Mucosa of rectum (tissue), 2 donors: ENCODE data around the gene FRMPD2.

Source experiments
- H3K27ac ChIP-seq, 2 donors: one replicate each; pipeline ENCODE4 v1.7.0; 2013; ENCODE audit warnings: inconsistent platforms in 2 of 2, low read depth in 2 of 2, low read length in 2 of 2
- H3K27me3 ChIP-seq, 2 donors: one replicate each; pipeline ENCODE4 v1.7.0; 2013; ENCODE audit warnings: low read length in 2 of 2; ENCODE audit not compliant: control insufficient read depth in 2 of 2, insufficient read depth in 2 of 2
- H3K36me3 ChIP-seq, 2 donors: one replicate each; pipeline ENCODE4 v1.7.0; 2013; ENCODE audit warnings: low read length in 2 of 2; ENCODE audit not compliant: control insufficient read depth in 2 of 2, insufficient read depth in 2 of 2
- H3K4me1 ChIP-seq, 2 donors: one replicate each; pipeline ENCODE4 v1.7.0; 2013; ENCODE audit warnings: low read length in 2 of 2, mild to moderate bottlenecking in 1 of 2; ENCODE audit not compliant: control insufficient read depth in 2 of 2, insufficient read depth in 2 of 2
- H3K4me3 ChIP-seq, 2 donors: one replicate each; pipeline ENCODE4 v1.7.0; 2013; ENCODE audit warnings: low read length in 2 of 2
- H3K9ac ChIP-seq, 2 donors: one replicate each; pipeline ENCODE4 v1.7.0; 2013; ENCODE audit warnings: low read length in 2 of 2, low read depth in 1 of 2, mild to moderate bottlenecking in 1 of 2
- H3K9me3 ChIP-seq, 2 donors: one replicate each; pipeline ENCODE4 v1.7.0; 2013; ENCODE audit warnings: low read length in 2 of 2; ENCODE audit not compliant: control insufficient read depth in 2 of 2
- donor health status: healthy.
- donor health status: Normal muscosa, but diverticular disease.

Gene FRMPD2

GRCh38 chr10:48302515-48303476, 28.3 kb upstream of the FRMPD2 start:
- H3K9me3 ChIP-seq: no peaks in the 10 kb centered on the region
- H3K36me3 ChIP-seq: no peaks in the 10 kb centered on the region
- H3K27me3 ChIP-seq: no peaks in the 10 kb centered on the region
- no peak overlapping the region for H3K27ac ChIP-seq
- no peak overlapping the region for H3K9ac ChIP-seq
- H3K4me3 ChIP-seq: no peak overlapping the region
- H3K4me1 ChIP-seq: peaks cover 5 to 11% of the 10 kb centered on the region in 2 donors

- no peaks in the 10 kb centered on the region for H3K9me3 ChIP-seq
- H3K4me1 ChIP-seq: no peaks in the 10 kb centered on the region
- H3K27ac ChIP-seq: no peak overlapping the region
- no peaks in the 10 kb centered on the region for H3K27me3 ChIP-seq
- H3K36me3 ChIP-seq: no peaks in the 10 kb centered on the region
- no peak overlapping the region for H3K4me3 ChIP-seq
- H3K9ac ChIP-seq: no peak overlapping the region
Observed at GRCh38 chr10:48300556-48300955, 26.1 kb upstream of the FRMPD2 start.

GRCh38 chr10:48299692-48300091, 25.2 kb upstream of the FRMPD2 start:
- Histone ChIP-seq H3K27ac (no peak overlapping the region), H3K27me3 (no peaks in the 10 kb centered on the region), H3K4me3 (no peak overlapping the region), H3K9ac (no peak overlapping the region), H3K9me3 (no peaks in the 10 kb centered on the region), H3K4me1 (no peaks in the 10 kb centered on the region), H3K36me3 (no peaks in the 10 kb centered on the region)

GRCh38 chr10:48299066-48299465, 24.6 kb upstream of the FRMPD2 start:
- Histone ChIP-seq H3K36me3 (no peaks in the 10 kb centered on the region), H3K9me3 (no peaks in the 10 kb centered on the region), H3K27ac (no peak overlapping the region), H3K27me3 (no peaks in the 10 kb centered on the region), H3K9ac (no peak overlapping the region), H3K4me1 (no peaks in the 10 kb centered on the region), H3K4me3 (no peak overlapping the region)

- H3K9me3 ChIP-seq: no peaks in the 10 kb centered on the region
- no peaks in the 10 kb centered on the region for H3K36me3 ChIP-seq
- H3K27me3 ChIP-seq: no peaks in the 10 kb centered on the region
- H3K9ac ChIP-seq: no peak overlapping the region
- no peak overlapping the region for H3K27ac ChIP-seq
- H3K4me1 ChIP-seq: no peaks in the 10 kb centered on the region
- no peak overlapping the region for H3K4me3 ChIP-seq
Observed at GRCh38 chr10:48296576-48297098, 22.1 kb upstream of the FRMPD2 start.

- Histone ChIP-seq H3K27ac (no peak overlapping the region), H3K4me1 (no peaks in the 10 kb centered on the region), H3K27me3 (no peaks in the 10 kb centered on the region), H3K9ac (no peak overlapping the region), H3K4me3 (no peak overlapping the region), H3K9me3 (no peaks in the 10 kb centered on the region), H3K36me3 (no peaks in the 10 kb centered on the region)
Observed at GRCh38 chr10:48294431-48294830, 19.9 kb upstream of the FRMPD2 start.

GRCh38 chr10:48292616-48293015, 18.1 kb upstream of the FRMPD2 start:
- Histone ChIP-seq H3K4me3 (no peak overlapping the region), H3K4me1 (no peaks in the 10 kb centered on the region), H3K36me3 (no peaks in the 10 kb centered on the region), H3K9me3 (no peaks in the 10 kb centered on the region), H3K9ac (no peak overlapping the region), H3K27ac (no peak overlapping the region), H3K27me3 (no peaks in the 10 kb centered on the region)

- no peaks in the 10 kb centered on the region for H3K4me1 ChIP-seq
- H3K9me3 ChIP-seq: no peaks in the 10 kb centered on the region
- no peak overlapping the region for H3K9ac ChIP-seq
- no peak overlapping the region for H3K4me3 ChIP-seq
- H3K36me3 ChIP-seq: no peaks in the 10 kb centered on the region
- H3K27ac ChIP-seq: no peak overlapping the region
- no peaks in the 10 kb centered on the region for H3K27me3 ChIP-seq
Observed at GRCh38 chr10:48291190-48291589, 16.7 kb upstream of the FRMPD2 start.

- Histone ChIP-seq H3K27ac (no peak overlapping the region), H3K9me3 (no peaks in the 10 kb centered on the region), H3K4me3 (no peak overlapping the region), H3K4me1 (no peaks in the 10 kb centered on the region), H3K36me3 (no peaks in the 10 kb centered on the region), H3K27me3 (peaks cover 0 to 2% of the 10 kb centered on the region in 2 donors), H3K9ac (no peak overlapping the region)
Observed at GRCh38 chr10:48290286-48290685, 15.8 kb upstream of the FRMPD2 start.

GRCh38 chr10:48289501-48290238, 15.2 kb upstream of the FRMPD2 start:
- H3K27ac ChIP-seq: no peak overlapping the region
- no peaks in the 10 kb centered on the region for H3K4me1 ChIP-seq
- H3K36me3 ChIP-seq: no peaks in the 10 kb centered on the region
- no peak overlapping the region for H3K4me3 ChIP-seq
- no peaks in the 10 kb centered on the region for H3K9me3 ChIP-seq
- no peak overlapping the region for H3K9ac ChIP-seq
- peaks cover 0 to 2% of the 10 kb centered on the region in 2 donors for H3K27me3 ChIP-seq
